GM19099 (cell line): Measurements from ENCODE around the gene ABCB8.

Experiments used
- POLR2A ChIP-seq: IDR thresholded peaks from 3 replicates; pipeline ENCODE4 v1.6.1; 2011; ENCODE audit warnings: low read depth; ENCODE audit not compliant: insufficient read length; ENCODE audit errors: extremely low read depth

ABCB8 gene

GRCh38 chr7:151018421-151019129 is 9.7 kb upstream of the ABCB8 start:
- TF ChIP-seq POLR2A = no peak

- no peak for TF ChIP-seq POLR2A
These were observed 9.2 kb upstream of the ABCB8 start for GRCh38 chr7:151019130-151019447.

GRCh38 chr7:151020231-151020630 is 8.0 kb upstream of the ABCB8 start:
- no peak for TF ChIP-seq POLR2A

GRCh38 chr7:151023232-151023631 is 5.0 kb upstream of the ABCB8 start:
- TF ChIP-seq POLR2A = no peak

GRCh38 chr7:151024435-151025056 is 3.7 kb upstream of the ABCB8 start, which contains the start of gene ATG9B:
TSS of gene ATG9B (minus strand) at chr7:151024494. CDS start at chr7:151024423, 71 bp downstream.
- TF ChIP-seq POLR2A = no peak

- TF ChIP-seq POLR2A = no peak
These were observed 2.2 kb upstream of the ABCB8 start for GRCh38 chr7:151025924-151026671.

GRCh38 chr7:151028948-151029501 is 775 bp downstream of the ABCB8 start:
- no peak for TF ChIP-seq POLR2A

GRCh38 chr7:151031011-151031410 is 2.8 kb downstream of the ABCB8 start:
- TF ChIP-seq POLR2A = no peak

- no peak for TF ChIP-seq POLR2A
These were observed 5.0 kb downstream of the ABCB8 start for GRCh38 chr7:151032936-151033863.

- TF ChIP-seq POLR2A = no peak
These were observed 5.6 kb downstream of the ABCB8 start for GRCh38 chr7:151033864-151034249.

GRCh38 chr7:151034312-151035025 is 6.2 kb downstream of the ABCB8 start:
- no peak for TF ChIP-seq POLR2A

GRCh38 chr7:151035026-151035717 is 6.9 kb downstream of the ABCB8 start:
- TF ChIP-seq POLR2A = no peak

GRCh38 chr7:151035902-151036301 is 7.7 kb downstream of the ABCB8 start:
- TF ChIP-seq POLR2A = no peak
